ENCODE results near the gene ZSCAN2.

The ZSCAN2 gene

GRCh38 chr15:84605554-84605882, 4.7 kb downstream of the ZSCAN2 start:
- Histone ChIP-seq H3K27ac (no peak overlapping the region), H3K9me3 (ENCODE audit: low read depth, low read length) (no peaks in the 10 kb centered on the region), H3K4me3 (no peak overlapping the region), H3K9ac (ENCODE audit: insufficient read length) (no peak overlapping the region), H3K36me3 (ENCODE audit: insufficient read depth, low read length) (peaks cover 27% of the 10 kb centered on the region)
- DNase-seq (ENCODE audit: low read depth, low spot score), result no peak
- TF ChIP-seq POLR2AphosphoS5 (IDR thresholded peaks at IDR 0.05; ENCODE audit: borderline replicate concordance, low read depth, low read length), result no peak
- no peak for TF ChIP-seq FOXP2 (optimal IDR thresholded peaks at IDR 0.05; ENCODE audit: control extremely low read depth, extremely low read length, insufficient read depth)
- TF ChIP-seq EZH2 (IDR thresholded peaks at IDR 0.05), result no peak

GRCh38 chr15:84606653-84607120, 5.9 kb downstream of the ZSCAN2 start:
- no peak overlapping the region for H3K4me3 ChIP-seq
- no peak for DNase-seq (ENCODE audit: low read depth, low spot score)
- H3K27ac ChIP-seq, result no peak overlapping the region
- H3K9ac ChIP-seq (ENCODE audit: insufficient read length), result no peak overlapping the region
- peaks cover 27% of the 10 kb centered on the region for H3K36me3 ChIP-seq (ENCODE audit: insufficient read depth, low read length)
- H3K9me3 ChIP-seq (ENCODE audit: low read depth, low read length), result no peaks in the 10 kb centered on the region
- TF ChIP-seq FOXP2 (optimal IDR thresholded peaks at IDR 0.05; ENCODE audit: control extremely low read depth, extremely low read length, insufficient read depth), result no peak
- TF ChIP-seq POLR2AphosphoS5 (IDR thresholded peaks at IDR 0.05; ENCODE audit: borderline replicate concordance, low read depth, low read length), result no peak
- no peak for TF ChIP-seq EZH2 (IDR thresholded peaks at IDR 0.05)

GRCh38 chr15:84608707-84609284, 8.0 kb downstream of the ZSCAN2 start:
- no peak for DNase-seq (ENCODE audit: low read depth, low spot score)
- Histone ChIP-seq H3K4me3 (no peak overlapping the region), H3K9ac (ENCODE audit: insufficient read length) (no peak overlapping the region), H3K36me3 (ENCODE audit: insufficient read depth, low read length) (peaks cover 25% of the 10 kb centered on the region), H3K9me3 (ENCODE audit: low read depth, low read length) (no peaks in the 10 kb centered on the region), H3K27ac (no peak overlapping the region)
- TF ChIP-seq FOXP2 (optimal IDR thresholded peaks at IDR 0.05; ENCODE audit: control extremely low read depth, extremely low read length, insufficient read depth), result no peak
- no peak for TF ChIP-seq POLR2AphosphoS5 (IDR thresholded peaks at IDR 0.05; ENCODE audit: borderline replicate concordance, low read depth, low read length)
- no peak for TF ChIP-seq EZH2 (IDR thresholded peaks at IDR 0.05)

GRCh38 chr15:84609818-84610525, 9.2 kb downstream of the ZSCAN2 start:
- Histone ChIP-seq H3K36me3 (ENCODE audit: insufficient read depth, low read length) (peaks cover 16% of the 10 kb centered on the region), H3K27ac (no peak overlapping the region), H3K9me3 (ENCODE audit: low read depth, low read length) (no peaks in the 10 kb centered on the region), H3K9ac (ENCODE audit: insufficient read length) (no peak overlapping the region), H3K4me3 (no peak overlapping the region)
- TF ChIP-seq EZH2 (IDR thresholded peaks at IDR 0.05) (no peak), FOXP2 (optimal IDR thresholded peaks at IDR 0.05; ENCODE audit: control extremely low read depth, extremely low read length, insufficient read depth) (no peak), POLR2AphosphoS5 (IDR thresholded peaks at IDR 0.05; ENCODE audit: borderline replicate concordance, low read depth, low read length) (no peak)
- no peak for DNase-seq (ENCODE audit: low read depth, low spot score)

GRCh38 chr15:84611631-84612030, 10.8 kb downstream of the ZSCAN2 start:
- no peak overlapping the region for H3K27ac ChIP-seq
- DNase-seq (ENCODE audit: low read depth, low spot score), result no peak
- no peak overlapping the region for H3K4me3 ChIP-seq
- H3K9me3 ChIP-seq (ENCODE audit: low read depth, low read length), result no peaks in the 10 kb centered on the region; the same call in 1 of the 2 replicates
- H3K9ac ChIP-seq (ENCODE audit: insufficient read length), result no peak overlapping the region
- TF ChIP-seq EZH2 (IDR thresholded peaks at IDR 0.05) (no peak), POLR2AphosphoS5 (IDR thresholded peaks at IDR 0.05; ENCODE audit: borderline replicate concordance, low read depth, low read length) (no peak), FOXP2 (optimal IDR thresholded peaks at IDR 0.05; ENCODE audit: control extremely low read depth, extremely low read length, insufficient read depth) (no peak)
- H3K36me3 ChIP-seq (ENCODE audit: insufficient read depth, low read length), result peaks cover 10% of the 10 kb centered on the region

- H3K9ac ChIP-seq (ENCODE audit: insufficient read length), result no peak overlapping the region
Measured at GRCh38 chr15:84616235-84616634, 15.4 kb downstream of the ZSCAN2 start.

GRCh38 chr15:84620626-84621025, 19.8 kb downstream of the ZSCAN2 start:
- no peak overlapping the region for H3K9ac ChIP-seq (ENCODE audit: insufficient read length)
- peaks cover 37% of the 10 kb centered on the region for H3K36me3 ChIP-seq (ENCODE audit: insufficient read depth, low read length)
- H3K9me3 ChIP-seq (ENCODE audit: low read depth, low read length), result peaks cover 23% of the 10 kb centered on the region
- no peak overlapping the region for H3K27ac ChIP-seq
- DNase-seq (ENCODE audit: low read depth, low spot score), result no peak
- no peak overlapping the region for H3K4me3 ChIP-seq
- TF ChIP-seq EZH2 (IDR thresholded peaks at IDR 0.05), result no peak
- no peak for TF ChIP-seq FOXP2 (optimal IDR thresholded peaks at IDR 0.05; ENCODE audit: control extremely low read depth, extremely low read length, insufficient read depth)
- TF ChIP-seq POLR2AphosphoS5 (IDR thresholded peaks at IDR 0.05; ENCODE audit: borderline replicate concordance, low read depth, low read length), result no peak

More at GRCh38 chr15:84616235-84616634, 15.4 kb downstream of the ZSCAN2 start:
- Histone ChIP-seq H3K27ac (no peak overlapping the region), H3K4me3 (no peak overlapping the region), H3K9me3 (ENCODE audit: low read depth, low read length) (peaks cover 8% of the 10 kb centered on the region), H3K36me3 (ENCODE audit: insufficient read depth, low read length) (peaks cover 22% of the 10 kb centered on the region)
- DNase-seq (ENCODE audit: low read depth, low spot score), result no peak
- no peak for TF ChIP-seq EZH2 (IDR thresholded peaks at IDR 0.05)
- no peak for TF ChIP-seq POLR2AphosphoS5 (IDR thresholded peaks at IDR 0.05; ENCODE audit: borderline replicate concordance, low read depth, low read length)
- TF ChIP-seq FOXP2 (optimal IDR thresholded peaks at IDR 0.05; ENCODE audit: control extremely low read depth, extremely low read length, insufficient read depth), result no peak

GRCh38 chr15:84621358-84621979, 20.7 kb downstream of the ZSCAN2 start:
- H3K36me3 ChIP-seq (ENCODE audit: insufficient read depth, low read length), result peaks cover 34% of the 10 kb centered on the region

More at GRCh38 chr15:84621358-84621979, 20.7 kb downstream of the ZSCAN2 start:
- H3K9me3 ChIP-seq (ENCODE audit: low read depth, low read length), result peaks cover 23% of the 10 kb centered on the region
- H3K4me3 ChIP-seq, result no peak overlapping the region
- TF ChIP-seq EZH2 (IDR thresholded peaks at IDR 0.05) (no peak), POLR2AphosphoS5 (IDR thresholded peaks at IDR 0.05; ENCODE audit: borderline replicate concordance, low read depth, low read length) (no peak), FOXP2 (optimal IDR thresholded peaks at IDR 0.05; ENCODE audit: control extremely low read depth, extremely low read length, insufficient read depth) (no peak)
- no peak overlapping the region for H3K9ac ChIP-seq (ENCODE audit: insufficient read length)
- H3K27ac ChIP-seq, result no peak overlapping the region
- DNase-seq (ENCODE audit: low read depth, low spot score), result no peak
